HepG2 (cell line): Measurements from ENCODE around the gene SND1. TPM values are rescaled to one million over a fixed set of nuclear protein-coding genes. Genes with fewer than 3 reads are reported as not detected.

Experiments used
- ATAC-seq: fragments of 200-7000 bp; cut with Tn5 transposase; 3 replicates; pipeline ENCODE4 v1.9.1; 2020; ENCODE audit warnings: mild to moderate bottlenecking, moderate library complexity
- BruUV-seq: library from RNA; stranded (reverse); fragments of 400-500 nt; replicated peaks from 2 replicates; lab custom pipeline; 2021; lab: Mats Ljungman, UMichigan
- CTCF ChIA-PET: fragments of 300-600 bp; formaldehyde crosslinking; extraction: SDS; loops from one replicate; lab custom pipeline; 2021; ENCODE audit warnings: low total read pairs, inconsistent platforms, low intra/inter-chr PET ratio; lab: Yijun Ruan, JAX
- POLR2A ChIA-PET: fragments of 350-600 bp; sonication (Branson Sonifier 250); formaldehyde crosslinking; loops from one replicate; lab custom pipeline; 2020; ENCODE audit warnings: antibody characterized with exemption, inconsistent platforms; lab: Yijun Ruan, JAX
- DNase-seq: peaks from one replicate; pipeline ENCODE4 v3.0.0-alpha.2; 2015; ENCODE audit warnings: low spot score
- FAIRE-seq: peaks from 3 replicates; lab custom pipeline; 2011; peaks lifted over from hg19 to GRCh38; lab: Jason Lieb, UNC
- H2AFZ ChIP-seq: one replicate; pipeline ENCODE4 v1.6.1; 2011; ENCODE audit warnings: low read length, inconsistent platforms
- H3K27ac ChIP-seq: fragments of 300-600 bp; 3 replicates; pipeline ENCODE4 v1.8.0; 2011; ENCODE audit warnings: mixed run types, mild to moderate bottlenecking, mixed read lengths, low read length, inconsistent platforms; ENCODE audit not compliant: insufficient read depth; ENCODE audit errors: extremely low read length
- H3K27me3 ChIP-seq, 2 experiments: fragments of 200-600 bp in 1 of 2; 2 replicates in 1 of 2; 3 replicates in 1 of 2; pipeline versions ENCODE4 v1.6.0 to v1.8.0; 2011; ENCODE audit warnings: low read length in 2 of 2, mild to moderate bottlenecking in 2 of 2, moderate library complexity in 2 of 2, inconsistent platforms in 1 of 2; ENCODE audit not compliant: insufficient read depth in 2 of 2, control insufficient read depth in 1 of 2
- H3K36me3 ChIP-seq, 2 experiments: fragments of 200-600 bp in 1 of 2; replicated peaks in 1 of 2; 2 replicates in 1 of 2; 3 replicates in 1 of 2; pipeline versions ENCODE4 v1.5.1 to v1.8.0; 2011; ENCODE audit warnings: low read length in 2 of 2, inconsistent platforms in 1 of 2; ENCODE audit not compliant: insufficient read depth in 2 of 2, control insufficient read depth in 1 of 2
- H3K4me1 ChIP-seq: 2 replicates; pipeline ENCODE4 v1.5.1; 2012; ENCODE audit warnings: low read length, inconsistent platforms; ENCODE audit not compliant: insufficient read depth
- H3K4me2 ChIP-seq: 2 replicates; pipeline ENCODE4 v1.6.0; 2011; ENCODE audit warnings: low read depth, low read length, inconsistent platforms
- H3K4me3 ChIP-seq, 3 experiments: fragments of 200-600 bp in 1 of 3; sonication (generic), shearing (Covaris generic) in 1 of 3; replicated peaks in 1 of 3; 2 replicates each; pipeline ENCODE4 v1.5.1; 2011 to 2016; ENCODE audit warnings: low read length in 3 of 3, inconsistent platforms in 2 of 3, low read depth in 2 of 3, mild to moderate bottlenecking in 2 of 3, control low read depth in 1 of 3, mixed read lengths in 1 of 3; ENCODE audit not compliant: insufficient read depth in 1 of 3
- H3K79me2 ChIP-seq: one replicate; pipeline ENCODE4 v1.6.1; 2011; ENCODE audit warnings: low read length, inconsistent platforms; ENCODE audit not compliant: insufficient read depth
- H3K9ac ChIP-seq: 2 replicates; pipeline ENCODE4 v1.6.0; 2011; ENCODE audit warnings: mild to moderate bottlenecking, low read depth, low read length, inconsistent platforms; ENCODE audit not compliant: insufficient read depth
- H3K9me3 ChIP-seq: 2 replicates; pipeline ENCODE4 v1.5.1; 2012; ENCODE audit warnings: mild to moderate bottlenecking, low read length
- H4K20me1 ChIP-seq: 2 replicates; pipeline ENCODE4 v1.6.0; 2011; ENCODE audit warnings: inconsistent platforms, mild to moderate bottlenecking, low read length, moderate library complexity; ENCODE audit not compliant: insufficient read depth
- EP300 ChIP-seq, 3 experiments: sonication (generic) in 1 of 3; formaldehyde crosslinking in 1 of 3; IDR thresholded peaks; 2 replicates each; pipeline versions ENCODE4 v1.5.1 to v1.6.1; 2011 to 2020; ENCODE audit warnings: low read depth in 2 of 3, low read length in 2 of 3, borderline replicate concordance in 1 of 3, improper control_type of control experiment in 1 of 3, mild to moderate bottlenecking in 1 of 3, missing genetic modification reagents in 1 of 3, moderate library complexity in 1 of 3
- ESRRA ChIP-seq: sonication (generic); formaldehyde crosslinking; IDR thresholded peaks from 2 replicates; pipeline ENCODE4 v1.5.1; 2020; ENCODE audit warnings: mild to moderate bottlenecking, low read depth, missing genetic modification reagents
- HCFC1 ChIP-seq: fragments of 150-350 bp; IDR thresholded peaks from 2 replicates; pipeline ENCODE4 v1.6.1; 2014; ENCODE audit warnings: low read depth, low read length
- MAF1 ChIP-seq: sonication (generic); formaldehyde crosslinking; IDR thresholded peaks from 2 replicates; pipeline ENCODE4 v1.5.0; 2020; ENCODE audit warnings: missing genetic modification reagents, borderline replicate concordance
- MIXL1 ChIP-seq: IDR thresholded peaks from 2 replicates; pipeline ENCODE4 v1.6.1; 2016
- NR2F6 ChIP-seq, 2 experiments: IDR thresholded peaks; 2 replicates each; pipeline ENCODE4 v1.6.1; 2016; ENCODE audit warnings: antibody characterized with exemption in 1 of 2, mild to moderate bottlenecking in 1 of 2
- RBAK ChIP-seq: sonication (generic); formaldehyde crosslinking; IDR thresholded peaks from 2 replicates; pipeline ENCODE4 v1.5.1; 2020; ENCODE audit warnings: mild to moderate bottlenecking, missing genetic modification reagents
- SATB2 ChIP-seq: sonication (generic); formaldehyde crosslinking; IDR thresholded peaks from 2 replicates; pipeline ENCODE4 v1.5.0; 2020; ENCODE audit warnings: missing genetic modification reagents
- whole genome bisulfite sequencing: methylation state at CpG from one replicate; pipeline ENCODE4 v1.1.6; 2017; ENCODE audit warnings: low lambda C conversion rate; 5-methylcytosine and 5-hydroxymethylcytosine counted together
- in situ Hi-C: cut with HindIII; loops from 2 replicates; pipeline ENCODE4 v1.10.0; 2017; ENCODE audit warnings: low pct_unique_long_range_greater_than_20kb; ENCODE audit not compliant: extremely low pct_ligation_motif_present
- intact Hi-C: fragments of 100-400 bp; cut with micrococcal nuclease; formaldehyde crosslinking; loops from one replicate; pipeline ENCODE4 v1.10.0; 2022; ENCODE audit not compliant: unreplicated experiment
- polyA plus RNA-seq, 8 experiments: library from polyadenylated mRNA; depleted of rRNA in 3 of 8; stranded (reverse) in 7 of 8; unstranded in 1 of 8; fragments of >200 nt; fragmentation: Illumina TruSeq in 4 of 8; extraction: Trizol in 4 of 8; gene quantifications; 2 replicates each; pipeline versions ENCODE4 v1.2.1 to v1.2.3, GENCODE V29; 2011 to 2016; ENCODE audit warnings: low read depth in 4 of 8, missing spikeins in 1 of 8, mixed read lengths in 1 of 8; ENCODE audit not compliant: insufficient read depth in 1 of 8
- total RNA-seq, 5 experiments: library from RNA; depleted of rRNA; stranded (reverse); fragments of >200 nt; fragmentation: Illumina TruSeq; extraction: Trizol; gene quantifications; 2 replicates each; pipeline ENCODE4 v1.2.3, GENCODE V29; 2016; ENCODE audit warnings: low read depth in 1 of 5
- TF ChIP-seq, protein P1 (sequence below): sonication (generic); formaldehyde crosslinking; IDR thresholded peaks from 2 replicates; pipeline ENCODE4 v1.4.0; 2020; ENCODE audit warnings: missing genetic modification reagents
- TF ChIP-seq, protein P2 (sequence below): sonication (generic); formaldehyde crosslinking; IDR thresholded peaks from 2 replicates; pipeline ENCODE4 v1.4.0; 2020; ENCODE audit warnings: missing genetic modification reagents, mild to moderate bottlenecking, borderline replicate concordance
- TF ChIP-seq, protein P3 (sequence below): sonication (generic); formaldehyde crosslinking; IDR thresholded peaks from 2 replicates; pipeline ENCODE4 v1.4.0; 2020; ENCODE audit warnings: missing genetic modification reagents

Gene SND1
- total and polyA plus RNA-seq, 2 of the 13 experiments (the other 11 are each of a cell fraction or from before 2014, with no cell fraction given) = 110 to 182 TPM

DNA sequence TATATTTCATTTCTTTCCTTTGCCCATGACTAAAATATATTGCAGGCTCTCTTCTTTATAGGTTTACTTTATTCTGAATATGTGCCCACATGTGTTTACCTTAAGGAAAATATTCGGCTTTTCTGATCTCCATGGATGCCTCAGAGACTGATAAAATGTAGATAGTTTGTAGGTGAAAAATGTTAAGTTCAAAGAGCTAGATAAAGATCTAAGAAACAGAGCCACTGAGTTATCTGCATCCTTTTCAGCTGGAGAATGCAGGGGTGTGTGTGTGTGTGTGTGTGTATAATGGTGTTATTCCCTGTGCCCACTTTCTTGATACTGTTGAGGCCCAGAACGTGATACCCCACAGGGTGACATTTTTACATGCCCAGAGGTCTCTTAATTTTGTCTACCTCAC is 228.5 kb downstream of the SND1 start:
- POLR2A ChIA-PET = no interaction called here
- FAIRE-seq (no peak), ATAC-seq (no peak), DNase-seq (no peak)
- Histone ChIP-seq H3K36me3 (peaks cover 6 to 12% of the 10 kb centered on the region in 2 experiments; a peak in 2 of 5 replicates), H3K9ac (no peak overlapping the region), H3K9me3 (no peaks in the 10 kb centered on the region), H2AFZ (no peak overlapping the region), H4K20me1 (no peaks in the 10 kb centered on the region), H3K4me1 (no peaks in the 10 kb centered on the region), H3K27ac (no peak overlapping the region), H3K27me3 (no peaks in the 10 kb centered on the region), H3K4me2 (no peak overlapping the region), H3K79me2 (no peaks in the 10 kb centered on the region), H3K4me3 (no peak overlapping the region)
- intact Hi-C loops (no loop called here), in situ Hi-C loops (no loop called here)
- no TSS peak for BruUV-seq
- TF ChIP-seq RBAK (CRISPR knock-in tag) (no peak), MAF1 (CRISPR knock-in tag) (no peak), SATB2 (CRISPR knock-in tag) (no peak), ESRRA (no peak), HCFC1 (no peak), EP300 (IDR thresholded peaks at IDR 0.05; ENCODE audit: low read depth in 2 of 2, low read length in 2 of 2) (no peak), EP300 (CRISPR knock-in tag; IDR thresholded peaks at IDR 0.05; ENCODE audit: borderline replicate concordance) (no peak), MIXL1 (CRISPR knock-in tag) (no peak), NR2F6 (IDR thresholded peaks at IDR 0.05) (no peak), NR2F6 (CRISPR knock-in tag; IDR thresholded peaks at IDR 0.05) (no peak)
- TF ChIP-seq, protein P1, sequence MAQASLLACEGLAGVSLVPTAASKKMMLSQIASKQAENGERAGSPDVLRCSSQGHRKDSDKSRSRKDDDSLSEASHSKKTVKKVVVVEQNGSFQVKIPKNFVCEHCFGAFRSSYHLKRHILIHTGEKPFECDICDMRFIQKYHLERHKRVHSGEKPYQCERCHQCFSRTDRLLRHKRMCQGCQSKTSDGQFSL = no peak
- TF ChIP-seq, protein P2, sequence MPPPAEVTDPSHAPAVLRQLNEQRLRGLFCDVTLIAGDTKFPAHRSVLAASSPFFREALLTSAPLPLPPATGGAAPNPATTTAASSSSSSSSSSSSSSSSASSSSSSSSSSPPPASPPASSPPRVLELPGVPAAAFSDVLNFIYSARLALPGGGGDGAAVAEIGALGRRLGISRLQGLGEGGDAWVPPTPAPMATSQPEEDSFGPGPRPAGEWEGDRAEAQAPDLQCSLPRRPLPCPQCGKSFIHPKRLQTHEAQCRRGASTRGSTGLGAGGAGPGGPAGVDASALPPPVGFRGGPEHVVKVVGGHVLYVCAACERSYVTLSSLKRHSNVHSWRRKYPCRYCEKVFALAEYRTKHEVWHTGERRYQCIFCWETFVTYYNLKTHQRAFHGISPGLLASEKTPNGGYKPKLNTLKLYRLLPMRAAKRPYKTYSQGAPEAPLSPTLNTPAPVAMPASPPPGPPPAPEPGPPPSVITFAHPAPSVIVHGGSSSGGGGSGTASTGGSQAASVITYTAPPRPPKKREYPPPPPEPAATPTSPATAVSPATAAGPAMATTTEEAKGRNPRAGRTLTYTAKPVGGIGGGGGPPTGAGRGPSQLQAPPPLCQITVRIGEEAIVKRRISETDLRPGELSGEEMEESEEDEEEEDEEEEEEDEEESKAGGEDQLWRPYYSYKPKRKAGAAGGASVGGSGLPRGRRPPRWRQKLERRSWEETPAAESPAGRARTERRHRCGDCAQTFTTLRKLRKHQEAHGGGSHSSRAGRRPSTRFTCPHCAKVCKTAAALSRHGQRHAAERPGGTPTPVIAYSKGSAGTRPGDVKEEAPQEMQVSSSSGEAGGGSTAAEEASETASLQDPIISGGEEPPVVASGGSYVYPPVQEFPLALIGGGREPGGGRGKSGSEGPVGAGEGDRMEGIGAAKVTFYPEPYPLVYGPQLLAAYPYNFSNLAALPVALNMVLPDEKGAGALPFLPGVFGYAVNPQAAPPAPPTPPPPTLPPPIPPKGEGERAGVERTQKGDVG = no peak
- TF ChIP-seq, protein P3, sequence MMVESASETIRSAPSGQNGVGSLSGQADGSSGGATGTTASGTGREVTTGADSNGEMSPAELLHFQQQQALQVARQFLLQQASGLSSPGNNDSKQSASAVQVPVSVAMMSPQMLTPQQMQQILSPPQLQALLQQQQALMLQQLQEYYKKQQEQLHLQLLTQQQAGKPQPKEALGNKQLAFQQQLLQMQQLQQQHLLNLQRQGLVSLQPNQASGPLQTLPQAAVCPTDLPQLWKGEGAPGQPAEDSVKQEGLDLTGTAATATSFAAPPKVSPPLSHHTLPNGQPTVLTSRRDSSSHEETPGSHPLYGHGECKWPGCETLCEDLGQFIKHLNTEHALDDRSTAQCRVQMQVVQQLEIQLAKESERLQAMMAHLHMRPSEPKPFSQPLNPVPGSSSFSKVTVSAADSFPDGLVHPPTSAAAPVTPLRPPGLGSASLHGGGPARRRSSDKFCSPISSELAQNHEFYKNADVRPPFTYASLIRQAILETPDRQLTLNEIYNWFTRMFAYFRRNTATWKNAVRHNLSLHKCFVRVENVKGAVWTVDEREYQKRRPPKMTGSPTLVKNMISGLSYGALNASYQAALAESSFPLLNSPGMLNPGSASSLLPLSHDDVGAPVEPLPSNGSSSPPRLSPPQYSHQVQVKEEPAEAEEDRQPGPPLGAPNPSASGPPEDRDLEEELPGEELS (CRISPR knock-in tag) = no peak
- WGBS = 88% methylated on average over 2 of the region's 2 CpGs
- CTCF ChIA-PET = no interaction called here
